Measurements from ENCODE around the gene GNG13. TPM values are rescaled to one million over a fixed set of nuclear protein-coding genes. Genes with fewer than 3 reads are reported as not detected.

The GNG13 gene
- total and polyA plus RNA-seq, 9 donors, result not detected

GRCh38 chr16:762595-763268 is 37.8 kb downstream of the GNG13 start:
- no peak for DNase-seq
- intact Hi-C loops (cut with DNase I), result no loop called here
- 68 to 82% (median 74%) methylated on average over 15 to 17 of the region's 17 CpGs for WGBS, 3 donors
- no peak overlapping the region for H3K4me3 ChIP-seq
- no peaks in the 10 kb centered on the region for H3K27me3 ChIP-seq
- H3K4me1 ChIP-seq (ENCODE audit: insufficient read depth), result no peaks in the 10 kb centered on the region
- TF ChIP-seq CTCF (IDR thresholded peaks at IDR 0.05) (no peak), POLR2A (IDR thresholded peaks at IDR 0.05) (no peak), EP300 (IDR thresholded peaks at IDR 0.05) (no peak)
- H3K27ac ChIP-seq, result no peak overlapping the region
- no peaks in the 10 kb centered on the region for H3K36me3 ChIP-seq
- no peaks in the 10 kb centered on the region for H3K9me3 ChIP-seq

- no peak for TF ChIP-seq EP300 (IDR thresholded peaks at IDR 0.05)
- TF ChIP-seq POLR2A (IDR thresholded peaks at IDR 0.05), result no peak
- no peak for TF ChIP-seq CTCF (IDR thresholded peaks at IDR 0.05)
- no peak overlapping the region for H3K27ac ChIP-seq
- no peaks in the 10 kb centered on the region for H3K36me3 ChIP-seq
- H3K27me3 ChIP-seq, result no peaks in the 10 kb centered on the region
- DNase-seq, result no peak
- H3K9me3 ChIP-seq, result no peaks in the 10 kb centered on the region
- H3K4me3 ChIP-seq, result no peak overlapping the region
- intact Hi-C loops (cut with DNase I), result no loop called here
- 56 to 62% (median 61%) methylated on average over 17 to 22 of the region's 22 CpGs for WGBS, 3 donors
- no peaks in the 10 kb centered on the region for H3K4me1 ChIP-seq (ENCODE audit: insufficient read depth)
Observed at GRCh38 chr16:761625-762513, 38.7 kb downstream of the GNG13 start.

GRCh38 chr16:760545-761343 is 39.8 kb downstream of the GNG13 start, which contains the start of gene MSLN:
Gene MSLN (plus strand): TSS chr16:760734. CDS start chr16:762681, 1,947 bp downstream.
- Histone ChIP-seq H3K36me3 (no peaks in the 10 kb centered on the region), H3K27me3 (no peaks in the 10 kb centered on the region), H3K9me3 (peaks cover 0 to 4% of the 10 kb centered on the region in 2 donors), H3K4me1 (ENCODE audit: insufficient read depth) (no peaks in the 10 kb centered on the region), H3K4me3 (no peak within 1 kb of the TSS), H3K27ac (no peak within 1 kb of the TSS)
- DNase-seq, result no peak
- intact Hi-C loops (cut with DNase I), result no loop called here
- TF ChIP-seq EP300 (IDR thresholded peaks at IDR 0.05) (no peak), POLR2A (IDR thresholded peaks at IDR 0.05) (no peak), CTCF (IDR thresholded peaks at IDR 0.05) (no peak)
- 39 to 53% (median 49%) methylated on average over 35 to 37 of the region's 37 CpGs for WGBS, 3 donors

GRCh38 chr16:760065-760464 is 40.5 kb downstream of the GNG13 start:
- 35 to 46% (median 35%) methylated on average over 10 to 15 of the region's 15 CpGs for WGBS, 3 donors
- Histone ChIP-seq H3K4me3 (no peak overlapping the region), H3K36me3 (no peaks in the 10 kb centered on the region), H3K27me3 (no peaks in the 10 kb centered on the region), H3K27ac (no peak overlapping the region), H3K4me1 (ENCODE audit: insufficient read depth) (no peaks in the 10 kb centered on the region), H3K9me3 (peaks cover 0 to 4% of the 10 kb centered on the region in 2 donors)
- no peak for DNase-seq
- intact Hi-C loops (cut with DNase I), result no loop called here
- TF ChIP-seq POLR2A (IDR thresholded peaks at IDR 0.05), result no peak
- no peak for TF ChIP-seq EP300 (IDR thresholded peaks at IDR 0.05)
- no peak for TF ChIP-seq CTCF (IDR thresholded peaks at IDR 0.05)

Measured in ovary (tissue), 9 donors.